Calu3 (cell line): ENCODE data around the gene GDNF. TPM values are rescaled to one million over a fixed set of nuclear protein-coding genes. Genes with fewer than 3 reads are reported as not detected.

Experiments used
- BruUV-seq: library from RNA; stranded (reverse); fragments of 400-500 nt; replicated peaks from 2 replicates; lab custom pipeline; 2021; lab: Mats Ljungman, UMichigan
- CTCF ChIA-PET: fragments of 300-600 bp; sonication (Branson Sonifier 250); formaldehyde crosslinking; loops from one replicate; lab custom pipeline; 2022; ENCODE audit warnings: antibody characterized with exemption; lab: Charles Lee
- DNase-seq: peaks from one replicate; pipeline ENCODE4 v3.0.0; 2022
- H3K27ac Mint-ChIP-seq: one replicate; pipeline ENCODE4 v1.8.0; 2022; ENCODE audit warnings: mixed read lengths; ENCODE audit not compliant: unreplicated experiment
- H3K27me3 Mint-ChIP-seq: one replicate; pipeline ENCODE4 v1.8.0; 2022; ENCODE audit warnings: mixed read lengths; ENCODE audit not compliant: unreplicated experiment
- H3K36me3 Mint-ChIP-seq: one replicate; pipeline ENCODE4 v1.8.0; 2022; ENCODE audit warnings: mild to moderate bottlenecking, moderate library complexity, mixed read lengths; ENCODE audit not compliant: insufficient read depth, unreplicated experiment
- H3K4me1 Mint-ChIP-seq: one replicate; pipeline ENCODE4 v1.8.0; 2022; ENCODE audit warnings: mild to moderate bottlenecking, low read depth, mixed read lengths; ENCODE audit not compliant: unreplicated experiment
- H3K4me3 Mint-ChIP-seq: one replicate; pipeline ENCODE4 v1.8.0; 2022; ENCODE audit warnings: mild to moderate bottlenecking, low read depth, moderate library complexity, mixed read lengths; ENCODE audit not compliant: unreplicated experiment
- H3K9me3 Mint-ChIP-seq: one replicate; pipeline ENCODE4 v1.8.0; 2022; ENCODE audit warnings: low read depth, mixed read lengths; ENCODE audit not compliant: unreplicated experiment
- CTCF ChIP-seq: fragments of 200-600 bp; IDR thresholded peaks from one replicate; pipeline ENCODE4 v1.8.0; 2022; ENCODE audit warnings: antibody characterized with exemption; ENCODE audit not compliant: unreplicated experiment
- intact Hi-C: fragments of 100-400 bp; cut with micrococcal nuclease; formaldehyde crosslinking; loops from one replicate; pipeline ENCODE4 v1.10.0; 2022; ENCODE audit not compliant: unreplicated experiment
- total RNA-seq: library from RNA; stranded (reverse); gene quantifications from 2 replicates; pipeline ENCODE4 v1.2.3, GENCODE V29; 2022

The GDNF gene
- total RNA-seq, 1 experiment from 2014 or later = not detected

DNA sequence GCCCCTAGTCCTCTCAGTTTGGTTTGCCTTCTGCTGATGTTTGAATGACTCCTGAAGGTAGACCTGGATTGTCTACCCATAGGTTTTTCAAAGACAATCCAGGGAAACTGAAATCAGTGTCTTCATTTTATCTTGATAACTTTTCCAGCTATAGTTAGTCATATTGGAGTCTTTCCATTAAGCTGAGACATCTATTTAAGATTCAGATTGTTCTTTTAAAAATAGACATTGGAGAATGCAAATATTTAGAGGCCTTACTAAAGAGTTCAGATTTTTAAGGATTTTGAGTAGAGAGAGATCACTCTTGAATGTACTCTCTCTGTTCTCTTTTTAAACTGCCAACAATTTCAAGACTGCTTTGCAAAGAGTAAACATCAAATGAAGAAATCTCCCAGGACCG lies 69.1 kb downstream of the GDNF start:
- TF ChIP-seq CTCF = no peak
- BruUV-seq = no TSS peak
- no peak for DNase-seq
- no peaks in the 10 kb centered on the region for H3K36me3 Mint-ChIP-seq
- no peak overlapping the region for H3K4me3 Mint-ChIP-seq
- CTCF ChIA-PET = no interaction called here
- intact Hi-C loops = no loop called here
- no peaks in the 10 kb centered on the region for H3K4me1 Mint-ChIP-seq
- H3K27me3 Mint-ChIP-seq = peaks cover 17% of the 10 kb centered on the region
- peaks cover 6% of the 10 kb centered on the region for H3K9me3 Mint-ChIP-seq
- no peak overlapping the region for H3K27ac Mint-ChIP-seq

- Mint-ChIP-seq H3K36me3 (no peaks in the 10 kb centered on the region), H3K27me3 (peaks cover 17% of the 10 kb centered on the region), H3K4me3 (no peak overlapping the region), H3K27ac (no peak overlapping the region), H3K9me3 (peaks cover 3% of the 10 kb centered on the region), H3K4me1 (no peaks in the 10 kb centered on the region)
- CTCF ChIA-PET = no interaction called here
- no TSS peak for BruUV-seq
- no peak for DNase-seq
- intact Hi-C loops = no loop called here
- TF ChIP-seq CTCF = no peak
Observed at GRCh38 chr5:37769840-37770239, 70.0 kb downstream of the GDNF start.

- DNase-seq = no peak
- no peak for TF ChIP-seq CTCF
- peaks cover 3% of the 10 kb centered on the region for H3K9me3 Mint-ChIP-seq
- no peak overlapping the region for H3K27ac Mint-ChIP-seq
- CTCF ChIA-PET = no interaction called here
- no peaks in the 10 kb centered on the region for H3K4me1 Mint-ChIP-seq
- H3K4me3 Mint-ChIP-seq = no peak overlapping the region
- H3K36me3 Mint-ChIP-seq = no peaks in the 10 kb centered on the region
- peaks cover 17% of the 10 kb centered on the region for H3K27me3 Mint-ChIP-seq
- intact Hi-C loops = no loop called here
- no TSS peak for BruUV-seq
Observed at GRCh38 chr5:37769108-37769507, 70.7 kb downstream of the GDNF start.

DNA sequence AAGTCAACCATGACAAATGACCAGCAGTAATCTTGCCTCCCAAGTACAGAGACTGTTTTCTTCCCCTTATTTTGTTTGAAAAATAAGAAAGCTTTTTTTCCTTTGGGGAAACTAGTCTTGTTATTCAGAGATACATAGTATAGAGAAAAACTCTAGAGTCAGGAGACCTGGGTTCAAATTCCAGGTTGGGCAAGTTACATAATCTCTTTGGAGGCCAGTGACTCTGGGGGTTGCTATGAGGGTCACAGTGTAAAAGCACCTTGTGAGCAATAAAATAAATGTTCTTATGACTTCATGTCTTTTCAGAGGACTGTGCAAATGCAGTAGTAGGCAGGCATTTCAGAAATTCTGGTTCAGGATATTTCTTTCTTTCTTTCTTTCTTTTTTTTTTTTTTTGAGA lies 71.5 kb downstream of the GDNF start:
- DNase-seq = no peak
- no peak overlapping the region for H3K27ac Mint-ChIP-seq
- TF ChIP-seq CTCF = no peak
- H3K36me3 Mint-ChIP-seq = no peaks in the 10 kb centered on the region
- CTCF ChIA-PET = no interaction called here
- H3K9me3 Mint-ChIP-seq = no peaks in the 10 kb centered on the region
- intact Hi-C loops = no loop called here
- H3K27me3 Mint-ChIP-seq = peaks cover 17% of the 10 kb centered on the region
- H3K4me3 Mint-ChIP-seq = no peak overlapping the region
- no peaks in the 10 kb centered on the region for H3K4me1 Mint-ChIP-seq
- BruUV-seq = no TSS peak
